Hepatocyte (in vitro differentiated cells): Measurements from ENCODE around the gene ETNPPL. TPM values are rescaled to one million over a fixed set of nuclear protein-coding genes. Genes with fewer than 3 reads are reported as not detected.

Source experiments
- DNase-seq: peaks from one replicate; pipeline ENCODE4 v3.0.0-alpha.2; 2016; ENCODE audit warnings: low spot score
- H2AFZ ChIP-seq: fragments of 200-600 bp; sonication (generic); 2 replicates; pipeline ENCODE4 v1.6.0; 2016; ENCODE audit warnings: antibody characterized with exemption, mild to moderate bottlenecking
- H3K27ac ChIP-seq: fragments of 200-600 bp; sonication (generic); 2 replicates; pipeline ENCODE4 v1.5.1; 2016; ENCODE audit warnings: mild to moderate bottlenecking
- H3K27me3 ChIP-seq: fragments of 200-600 bp; sonication (generic); 2 replicates; pipeline ENCODE4 v1.6.1; 2016
- H3K36me3 ChIP-seq: fragments of 200-600 bp; sonication (generic); replicated peaks from 2 replicates; pipeline ENCODE4 v1.5.1; 2016; ENCODE audit warnings: low read depth; ENCODE audit not compliant: insufficient read depth
- H3K4me1 ChIP-seq: fragments of 200-600 bp; sonication (generic); 2 replicates; pipeline ENCODE4 v1.5.1; 2016; ENCODE audit warnings: mild to moderate bottlenecking, moderate library complexity; ENCODE audit not compliant: insufficient read depth
- H3K4me2 ChIP-seq: fragments of 200-600 bp; sonication (generic); 2 replicates; pipeline ENCODE4 v1.6.0; 2016
- H3K4me3 ChIP-seq: fragments of 200-600 bp; sonication (generic); 2 replicates; pipeline ENCODE4 v1.5.1; 2016; ENCODE audit warnings: mild to moderate bottlenecking
- H3K79me2 ChIP-seq: fragments of 200-600 bp; sonication (generic); 2 replicates; pipeline ENCODE4 v1.6.0; 2017; ENCODE audit warnings: mild to moderate bottlenecking
- H3K9me2 ChIP-seq: fragments of 200-600 bp; sonication (generic); replicated peaks from 2 replicates; pipeline ENCODE4 v1.6.0; 2017; ENCODE audit warnings: mild to moderate bottlenecking; ENCODE audit not compliant: insufficient read depth
- H3K9me3 ChIP-seq: fragments of 200-600 bp; sonication (generic); 2 replicates; pipeline ENCODE4 v1.5.1; 2016; ENCODE audit warnings: low read depth, mild to moderate bottlenecking
- H4K20me1 ChIP-seq: fragments of 200-600 bp; sonication (generic); 2 replicates; pipeline ENCODE4 v1.6.0; 2016; ENCODE audit warnings: mild to moderate bottlenecking; ENCODE audit not compliant: insufficient read depth, poor library complexity, severe bottlenecking
- EZH2 ChIP-seq: fragments of 200-600 bp; sonication (generic); IDR thresholded peaks from 2 replicates; pipeline ENCODE4 v1.6.1; 2016; ENCODE audit warnings: antibody characterized with exemption, mild to moderate bottlenecking, borderline replicate concordance
- EZH2phosphoT487 ChIP-seq: fragments of 200-600 bp; sonication (generic); IDR thresholded peaks from one replicate; pipeline ENCODE4 v1.6.1; 2018; ENCODE audit warnings: antibody characterized with exemption, mild to moderate bottlenecking, low read depth, moderate library complexity; ENCODE audit not compliant: unreplicated experiment, severe bottlenecking
- WGBS: methylation state at CpG from one replicate; pipeline ENCODE4 v1.1.6; 2016; ENCODE audit warnings: low lambda C conversion rate; ENCODE audit errors: missing lambda C conversion rate; 5-methylcytosine and 5-hydroxymethylcytosine counted together
- polyA plus RNA-seq: library from polyadenylated mRNA; unstranded; fragments of >200 nt; fragmentation: Nextera tagmentation; extraction: Ambion mirVana; gene quantifications from 2 replicates; pipeline ENCODE4 v1.2.1, GENCODE V29; 2016
- total RNA-seq: library from RNA; depleted of rRNA; stranded (reverse); fragments of >200 nt; gene quantifications from 2 replicates; pipeline ENCODE4 v1.2.3, GENCODE V29; 2014

The ETNPPL gene
- total and polyA plus RNA-seq, 2 experiments from 2014 or later: 1.2 to 1.7 TPM

DNA sequence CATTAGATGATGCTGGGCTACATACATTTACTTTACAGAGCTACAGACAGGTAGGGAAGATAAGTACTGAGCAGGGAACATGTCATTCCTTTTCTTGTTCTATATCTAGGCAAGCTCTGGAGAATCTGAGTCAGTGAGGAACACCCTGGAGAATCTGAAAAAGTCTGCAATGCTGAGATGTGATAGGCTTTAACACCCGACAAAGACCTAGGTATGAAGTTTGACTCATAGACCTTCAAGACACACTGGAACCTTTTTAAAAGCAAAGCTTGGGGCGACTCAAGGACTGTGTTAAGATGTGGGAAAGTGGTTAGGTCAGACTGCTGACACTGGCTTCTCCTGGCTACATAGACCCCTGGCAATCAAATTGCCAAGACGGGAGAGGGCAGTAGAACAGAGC is 69.6 kb downstream of the ETNPPL start:
- Histone ChIP-seq H3K36me3 (no peaks in the 10 kb centered on the region), H3K9me2 (no peaks in the 10 kb centered on the region), H3K4me2 (no peak overlapping the region), H2AFZ (no peak overlapping the region), H3K27ac (no peak overlapping the region), H3K9me3 (no peaks in the 10 kb centered on the region), H3K79me2 (no peaks in the 10 kb centered on the region), H4K20me1 (no peaks in the 10 kb centered on the region), H3K4me1 (no peaks in the 10 kb centered on the region), H3K4me3 (no peak overlapping the region), H3K27me3 (no peaks in the 10 kb centered on the region)
- no peak for DNase-seq
- 82% methylated on average over 3 of the region's 3 CpGs for WGBS
- TF ChIP-seq EZH2phosphoT487: no peak
- TF ChIP-seq EZH2: no peak

Other genes starting within 250 kb of the ETNPPL start
- 1,213 and 1,669 TPM in 2 replicates for gene RPL34, start 142.5 kb downstream of the ETNPPL start, total RNA-seq
- 785 and 884 TPM in 2 replicates for gene RPL34, start 142.5 kb downstream of the ETNPPL start, polyA plus RNA-seq
- 372 and 422 TPM in 2 replicates for gene OSTC, start 112.5 kb downstream of the ETNPPL start, total RNA-seq
- gene OSTC, start 112.5 kb downstream of the ETNPPL start, polyA plus RNA-seq: 388 and 425 TPM in 2 replicates